Mesenchymal stem cell (in vitro differentiated cells and primary cell): ENCODE results near the gene KCNH2.

ENCODE experiments used
- DNase-seq: peaks from one replicate; pipeline ENCODE4 v3.0.0-alpha.2; 2013
- H2AFZ ChIP-seq: one replicate; pipeline ENCODE4 v1.6.1; 2013; ENCODE audit warnings: low read depth, mild to moderate bottlenecking, control low read depth, inconsistent platforms, low read length, moderate library complexity
- H2AK5ac ChIP-seq: 2 replicates; pipeline ENCODE4 v1.6.1; 2013; ENCODE audit warnings: low read length, moderate library complexity, mild to moderate bottlenecking, inconsistent platforms; ENCODE audit not compliant: severe bottlenecking
- H2BK120ac ChIP-seq: one replicate; pipeline ENCODE4 v1.6.1; 2013; ENCODE audit warnings: low read depth, mild to moderate bottlenecking, inconsistent platforms, low read length, moderate library complexity
- H2BK12ac ChIP-seq, 2 experiments: one replicate each; pipeline ENCODE4 v1.6.1; 2013; ENCODE audit warnings: inconsistent platforms in 2 of 2, low read length in 2 of 2, mild to moderate bottlenecking in 2 of 2, moderate library complexity in 2 of 2, control low read depth in 1 of 2
- H2BK15ac ChIP-seq: one replicate; pipeline ENCODE4 v1.6.1; 2013; ENCODE audit warnings: mild to moderate bottlenecking, low read depth, inconsistent platforms; ENCODE audit not compliant: poor library complexity, severe bottlenecking
- H2BK5ac ChIP-seq: 2 replicates; pipeline ENCODE4 v1.6.1; 2013; ENCODE audit warnings: low read depth, mild to moderate bottlenecking, low read length, control low read depth, inconsistent platforms; ENCODE audit not compliant: poor library complexity, severe bottlenecking
- H3K14ac ChIP-seq, 2 experiments: one replicate each; pipeline ENCODE4 v1.6.1; 2013; ENCODE audit warnings: inconsistent platforms in 2 of 2, low read length in 2 of 2, control low read depth in 1 of 2, mild to moderate bottlenecking in 1 of 2, moderate library complexity in 1 of 2
- H3K18ac ChIP-seq, 2 experiments: one replicate each; pipeline ENCODE4 v1.6.1; 2013; ENCODE audit warnings: inconsistent platforms in 2 of 2, low read length in 2 of 2, control low read depth in 1 of 2, low read depth in 1 of 2, mild to moderate bottlenecking in 1 of 2
- H3K23ac ChIP-seq, 2 experiments: one replicate each; pipeline ENCODE4 v1.6.1; 2013; ENCODE audit warnings: inconsistent platforms in 2 of 2, low read length in 2 of 2, mild to moderate bottlenecking in 2 of 2, moderate library complexity in 2 of 2, control low read depth in 1 of 2
- H3K27ac ChIP-seq: 2 replicates; pipeline ENCODE4 v1.5.1; 2013; ENCODE audit warnings: mild to moderate bottlenecking, moderate library complexity, low read length, control low read depth, inconsistent platforms; ENCODE audit not compliant: poor library complexity, severe bottlenecking
- H3K27me3 ChIP-seq, 2 experiments: 2 replicates each; pipeline versions ENCODE4 v1.6.1 to v1.7.0; 2013; ENCODE audit warnings: low read length in 2 of 2, mild to moderate bottlenecking in 2 of 2, moderate library complexity in 2 of 2, control low read depth in 1 of 2, inconsistent platforms in 1 of 2; ENCODE audit not compliant: control insufficient read depth in 1 of 2, insufficient read depth in 1 of 2
- H3K36me3 ChIP-seq, 2 experiments: 2 replicates each; pipeline versions ENCODE4 v1.6.1 to v1.7.0; 2013; ENCODE audit warnings: low read length in 2 of 2, control low read depth in 1 of 2, inconsistent platforms in 1 of 2, low read depth in 1 of 2, mild to moderate bottlenecking in 1 of 2; ENCODE audit not compliant: insufficient read depth in 2 of 2, control insufficient read depth in 1 of 2
- H3K4ac ChIP-seq, 2 experiments: one replicate each; pipeline ENCODE4 v1.6.1; 2013; ENCODE audit warnings: inconsistent platforms in 2 of 2, low read length in 2 of 2, mild to moderate bottlenecking in 2 of 2, moderate library complexity in 2 of 2, control low read depth in 1 of 2, low read depth in 1 of 2
- H3K4me1 ChIP-seq: 2 replicates; pipeline ENCODE4 v1.6.1; 2013; ENCODE audit warnings: low read depth, low read length, control low read depth; ENCODE audit not compliant: control insufficient read depth, insufficient read depth
- H3K4me2 ChIP-seq: 2 replicates; pipeline ENCODE4 v1.6.1; 2013; ENCODE audit warnings: low read length, mild to moderate bottlenecking, inconsistent platforms; ENCODE audit not compliant: poor library complexity, severe bottlenecking
- H3K4me3 ChIP-seq, 2 experiments: 2 replicates each; pipeline versions ENCODE4 v1.5.1 to v1.7.0; 2013; ENCODE audit warnings: low read length in 2 of 2, mild to moderate bottlenecking in 2 of 2, control low read depth in 1 of 2, low read depth in 1 of 2; ENCODE audit not compliant: insufficient read depth in 1 of 2
- H3K79me1 ChIP-seq: replicated peaks from 2 replicates; pipeline ENCODE4 v1.6.1; 2013; ENCODE audit warnings: mild to moderate bottlenecking, control low read depth, low read length, inconsistent platforms; ENCODE audit not compliant: poor library complexity, severe bottlenecking
- H3K9ac ChIP-seq: 2 replicates; pipeline ENCODE4 v1.7.0; 2013; ENCODE audit warnings: mild to moderate bottlenecking, low read length, moderate library complexity
- H3K9me3 ChIP-seq: 2 replicates; pipeline ENCODE4 v1.7.0; 2013; ENCODE audit warnings: mild to moderate bottlenecking, low read length; ENCODE audit not compliant: control insufficient read depth
- H4K8ac ChIP-seq: one replicate; pipeline ENCODE4 v1.6.1; 2013; ENCODE audit warnings: inconsistent platforms, mild to moderate bottlenecking, low read length, moderate library complexity
- H4K91ac ChIP-seq: one replicate; pipeline ENCODE4 v1.6.1; 2013; ENCODE audit warnings: mild to moderate bottlenecking, low read length, inconsistent platforms
- WGBS: methylation state at CpG from one replicate; pipeline ENCODE4 v1.1.7; 2013; ENCODE audit warnings: mixed read lengths; 5-methylcytosine and 5-hydroxymethylcytosine counted together

The KCNH2 gene

GRCh38 chr7:150994141-150994837 is 16.2 kb upstream of the KCNH2 start:
- no peak overlapping the region for H2BK12ac ChIP-seq
- H2BK15ac ChIP-seq: no peak overlapping the region
- H3K18ac ChIP-seq: peak overlapping the region; percentile 37 to 77
- peaks cover 17% of the 10 kb centered on the region for H3K9me3 ChIP-seq
- H3K27ac ChIP-seq: no peak overlapping the region
- H3K4me3 ChIP-seq: no peak overlapping the region
- no peak for DNase-seq
- peak overlapping the region; percentile 71 for H4K8ac ChIP-seq
- no peak overlapping the region for H2BK5ac ChIP-seq
- no peak overlapping the region for H2BK120ac ChIP-seq
- H3K4me1 ChIP-seq: no peaks in the 10 kb centered on the region
- H3K4ac ChIP-seq: no peak overlapping the region
- H2AFZ ChIP-seq: peak overlapping the region; percentile 65
- no peaks in the 10 kb centered on the region for H3K79me1 ChIP-seq
- no peaks in the 10 kb centered on the region for H3K36me3 ChIP-seq
- H3K9ac ChIP-seq: no peak overlapping the region
- H3K4me2 ChIP-seq: no peak overlapping the region
- no peak overlapping the region for H3K23ac ChIP-seq
- H3K27me3 ChIP-seq: peaks cover 25 to 43% of the 10 kb centered on the region in 2 experiments
- H4K91ac ChIP-seq: peak overlapping the region; percentile 61
- peak overlapping the region in 1 of 2 experiments; percentile 1 for H3K14ac ChIP-seq
- 59% methylated on average over 9 of the region's 15 CpGs for WGBS
- no peak overlapping the region for H2AK5ac ChIP-seq

- no peak overlapping the region for H3K14ac ChIP-seq
- no peaks in the 10 kb centered on the region for H3K79me1 ChIP-seq
- H3K4ac ChIP-seq: no peak overlapping the region
- no peak overlapping the region for H3K18ac ChIP-seq
- H3K4me2 ChIP-seq: no peak overlapping the region
- DNase-seq: no peak
- no peak overlapping the region for H3K4me3 ChIP-seq
- H3K9me3 ChIP-seq: peaks cover 17% of the 10 kb centered on the region
- H4K8ac ChIP-seq: no peak overlapping the region
- H2AK5ac ChIP-seq: no peak overlapping the region
- no peak overlapping the region for H2BK5ac ChIP-seq
- H3K23ac ChIP-seq: no peak overlapping the region
- H3K4me1 ChIP-seq: peaks cover 3% of the 10 kb centered on the region
- H2BK12ac ChIP-seq: no peak overlapping the region
- H3K36me3 ChIP-seq: no peaks in the 10 kb centered on the region
- H2BK15ac ChIP-seq: no peak overlapping the region
- no peak overlapping the region for H3K9ac ChIP-seq
- H3K27me3 ChIP-seq: peaks cover 29 to 44% of the 10 kb centered on the region in 2 experiments
- no peak overlapping the region for H3K27ac ChIP-seq
- H4K91ac ChIP-seq: peak overlapping the region; percentile 62
- 92% methylated on average over 14 of the region's 14 CpGs for WGBS
- no peak overlapping the region for H2BK120ac ChIP-seq
- no peak overlapping the region for H2AFZ ChIP-seq
Observed at GRCh38 chr7:150993511-150993910, 15.4 kb upstream of the KCNH2 start.

GRCh38 chr7:150992833-150993302 is 14.7 kb upstream of the KCNH2 start:
- H3K18ac ChIP-seq: no peak overlapping the region
- H3K4me3 ChIP-seq: no peak overlapping the region
- no peak overlapping the region for H2BK5ac ChIP-seq
- no peak overlapping the region for H3K9ac ChIP-seq
- no peak overlapping the region for H4K91ac ChIP-seq
- H2AK5ac ChIP-seq: no peak overlapping the region
- no peaks in the 10 kb centered on the region for H3K36me3 ChIP-seq
- peaks cover 6% of the 10 kb centered on the region for H3K4me1 ChIP-seq
- 13% methylated on average over 5 of the region's 5 CpGs for WGBS
- H2AFZ ChIP-seq: no peak overlapping the region
- H3K9me3 ChIP-seq: peaks cover 17% of the 10 kb centered on the region
- no peak overlapping the region for H3K23ac ChIP-seq
- no peaks in the 10 kb centered on the region for H3K79me1 ChIP-seq
- H4K8ac ChIP-seq: no peak overlapping the region
- no peak overlapping the region for H3K27ac ChIP-seq
- H2BK15ac ChIP-seq: no peak overlapping the region
- no peak overlapping the region for H3K4ac ChIP-seq
- peaks cover 36 to 43% of the 10 kb centered on the region in 2 experiments for H3K27me3 ChIP-seq
- DNase-seq: peak; percentile 54
- no peak overlapping the region for H2BK120ac ChIP-seq
- H2BK12ac ChIP-seq: no peak overlapping the region
- H3K14ac ChIP-seq: no peak overlapping the region
- no peak overlapping the region for H3K4me2 ChIP-seq

GRCh38 chr7:150992051-150992640 is 14.0 kb upstream of the KCNH2 start:
- no peak overlapping the region for H2BK120ac ChIP-seq
- H3K27ac ChIP-seq: no peak overlapping the region
- no peak overlapping the region for H4K8ac ChIP-seq
- H3K9me3 ChIP-seq: peaks cover 17% of the 10 kb centered on the region
- peaks cover 6% of the 10 kb centered on the region for H3K4me1 ChIP-seq
- H2BK12ac ChIP-seq: no peak overlapping the region
- no peak overlapping the region for H3K9ac ChIP-seq
- no peak for DNase-seq
- no peak overlapping the region for H2AFZ ChIP-seq
- H3K23ac ChIP-seq: no peak overlapping the region
- no peak overlapping the region for H3K4me2 ChIP-seq
- H3K27me3 ChIP-seq: peaks cover 43% of the 10 kb centered on the region in 2 experiments
- no peak overlapping the region for H2BK5ac ChIP-seq
- H3K4ac ChIP-seq: no peak overlapping the region
- H4K91ac ChIP-seq: no peak overlapping the region
- no peak overlapping the region for H3K4me3 ChIP-seq
- 82% methylated on average over 6 of the region's 6 CpGs for WGBS
- no peak overlapping the region for H2AK5ac ChIP-seq
- H2BK15ac ChIP-seq: no peak overlapping the region
- no peaks in the 10 kb centered on the region for H3K36me3 ChIP-seq
- H3K18ac ChIP-seq: no peak overlapping the region
- no peaks in the 10 kb centered on the region for H3K79me1 ChIP-seq
- H3K14ac ChIP-seq: no peak overlapping the region
